WTC11 (cell line): Measurements from ENCODE around the gene SF3B5.

ENCODE experiments used
- CTCF ChIP-seq: fragments of 200-600 bp; IDR thresholded peaks from 2 replicates; pipeline ENCODE4 v1.8.0; 2022; ENCODE audit warnings: antibody characterized with exemption
- MAX ChIP-seq: sonication (generic); formaldehyde crosslinking; IDR thresholded peaks from 2 replicates; pipeline ENCODE4 v1.8.0; 2022; ENCODE audit warnings: mild to moderate bottlenecking, missing genetic modification reagents
- NFE2L1 ChIP-seq: sonication (generic); formaldehyde crosslinking; IDR thresholded peaks from 2 replicates; pipeline ENCODE4 v1.8.1; 2023; ENCODE audit warnings: missing genetic modification reagents
- RELA ChIP-seq: sonication (generic); formaldehyde crosslinking; IDR thresholded peaks from 2 replicates; pipeline ENCODE4 v1.8.1; 2022; ENCODE audit warnings: missing genetic modification reagents, mild to moderate bottlenecking, borderline replicate concordance
- ZNF232 ChIP-seq: sonication (generic); formaldehyde crosslinking; IDR thresholded peaks from 2 replicates; pipeline ENCODE4 v1.8.0; 2022; ENCODE audit warnings: mild to moderate bottlenecking, missing genetic modification reagents

GRCh38 chr6:144122861-144123260 is 27.5 kb upstream of the SF3B5 start:
- TF ChIP-seq CTCF = no peak
- no peak for TF ChIP-seq MAX (CRISPR knock-in tag)
- no peak for TF ChIP-seq ZNF232 (CRISPR knock-in tag)
- TF ChIP-seq NFE2L1 (CRISPR knock-in tag) = no peak
- TF ChIP-seq RELA (CRISPR knock-in tag) = no peak
